Spleen (tissue), 11 donors: ENCODE measurements around the gene RNF167. TPM values are rescaled to one million over a fixed set of nuclear protein-coding genes. Genes with fewer than 3 reads are reported as not detected.

Source experiments
- DNase-seq: peaks from one replicate; pipeline ENCODE4 v3.0.0-alpha.2; 2020
- H3K27ac ChIP-seq, 8 donors: fragments of 200-600 bp; sonication (generic) in 7 of 8; 1 replicate in 4 of 8; 2 replicates in 4 of 8; pipeline versions ENCODE4 v1.5.0 to v1.8.0; 2016 to 2021; ENCODE audit warnings: inconsistent platforms in 4 of 8, mild to moderate bottlenecking in 4 of 8, moderate library complexity in 1 of 8
- H3K27me3 ChIP-seq, 7 donors: fragments of 200-600 bp; sonication (generic) in 6 of 7; replicated peaks in 1 of 7; 1 replicate in 4 of 7; 2 replicates in 3 of 7; pipeline versions ENCODE4 v1.5.0 to v1.8.0; 2016 to 2021; ENCODE audit warnings: inconsistent platforms in 3 of 7, mild to moderate bottlenecking in 1 of 7
- H3K36me3 ChIP-seq, 6 donors: fragments of 200-600 bp; sonication (generic) in 5 of 6; 1 replicate in 4 of 6; 2 replicates in 2 of 6; pipeline versions ENCODE4 v1.5.0 to v1.8.0; 2016 to 2021; ENCODE audit warnings: inconsistent platforms in 2 of 6
- H3K4me1 ChIP-seq, 6 donors: fragments of 200-600 bp; sonication (generic) in 5 of 6; 1 replicate in 3 of 6; 2 replicates in 3 of 6; pipeline versions ENCODE4 v1.5.0 to v1.8.0; 2016 to 2021; ENCODE audit warnings: inconsistent platforms in 3 of 6
- H3K4me3 ChIP-seq, 8 donors: fragments of 200-600 bp; sonication (generic) in 7 of 8; 1 replicate in 4 of 8; 2 replicates in 4 of 8; pipeline versions ENCODE4 v1.5.0 to v1.8.0; 2016 to 2021; ENCODE audit warnings: inconsistent platforms in 4 of 8, mild to moderate bottlenecking in 4 of 8, moderate library complexity in 2 of 8
- H3K9me3 ChIP-seq, 8 donors: fragments of 200-600 bp; sonication (generic) in 7 of 8; 1 replicate in 4 of 8; 2 replicates in 4 of 8; pipeline versions ENCODE4 v1.5.0 to v1.8.0; 2016 to 2021; ENCODE audit warnings: inconsistent platforms in 4 of 8
- CTCF ChIP-seq, 11 experiments: fragments of 200-600 bp in 7 of 11; fragments of 450-650 bp in 4 of 11; sonication (generic) in 4 of 11; IDR thresholded peaks in 8 of 11; conservative IDR thresholded peaks in 3 of 11; 1 replicate in 7 of 11; 2 replicates in 4 of 11; pipeline versions ENCODE4 v1.4.0 to v1.8.0; 2016 to 2021; ENCODE audit warnings: antibody characterized with exemption in 11 of 11, inconsistent platforms in 4 of 11, mild to moderate bottlenecking in 1 of 11
- POLR2A ChIP-seq, 3 donors: fragments of 450-650 bp; IDR thresholded peaks; one replicate each; pipeline ENCODE4 v1.5.1; 2017; ENCODE audit warnings: antibody characterized with exemption in 3 of 3, mild to moderate bottlenecking in 1 of 3
- POLR2AphosphoS5 ChIP-seq, 3 donors: sonication (generic); formaldehyde crosslinking; IDR thresholded peaks; one replicate each; pipeline ENCODE4 v1.5.1; 2017; ENCODE audit warnings: antibody characterized with exemption in 3 of 3
- WGBS, 5 donors: extraction: QIAGEN DNeasy Blood & Tissue Kit in 3 of 5; methylation state at CpG; one replicate each; pipeline versions ENCODE4 v1.1.5 to v1.1.7; 2013 to 2018; 5-methylcytosine and 5-hydroxymethylcytosine counted together
- intact Hi-C: fragments of 100-400 bp; cut with DNase I; formaldehyde crosslinking; loops from one replicate; pipeline ENCODE4 v1.15.0; 2023; ENCODE audit warnings: low total_unique reads
- polyA plus RNA-seq, 3 donors: library from polyadenylated mRNA; stranded (reverse); fragments of 200-250 nt; gene quantifications; one replicate each; pipeline ENCODE4 v1.2.1, GENCODE V29; 2013
- total RNA-seq, 7 donors: library from RNA; depleted of rRNA in 3 of 7; stranded (reverse); fragments of >200 nt in 3 of 7; fragmentation: NEBNext Ultra II Directional in 4 of 7; extraction: Animal tissue kit (Norgen Biotek cat#: 25700) in 4 of 7; gene quantifications; one replicate each; pipeline versions ENCODE4 v1.1.0 to v1.2.1, GENCODE V29; 2016 to 2021
- donor health status: healthy with polysubstance abuse.
- donor health status: DM: no; HTN: no; CAD: no; lungs with moderate emphysema.
- donor health status: DM: no; HTN: no; CAD: no.
- donor health status: Bipolar disorder and iron deficiency.
- donor health status: healthy.
- donor health status: DM: no; HTN: no; CAD: no.
- donor health status: DM: yes; HTN: yes; CAD: no.

RNF167 gene
- total and polyA plus RNA-seq, 10 donors = 57.6 to 146 (median 93.2) TPM

GRCh38 chr17:4941319-4941610 lies 1.2 kb downstream of the RNF167 start:
- 25 to 48% (median 31%) methylated on average over 4 of the region's 4 CpGs for WGBS, 5 donors
- Histone ChIP-seq H3K27me3 (no peaks in the 10 kb centered on the region), H3K4me3 (peak overlapping the region; percentile 57 to 95 (median 78)), H3K4me1 (peaks cover 58 to 90% (median 78%) of the 10 kb centered on the region in 6 donors), H3K9me3 (no peaks in the 10 kb centered on the region), H3K27ac (peak overlapping the region; percentile 93 to 99 (median 97)), H3K36me3 (peaks cover 0 to 71% (median 54%) of the 10 kb centered on the region in 6 donors)
- intact Hi-C loops = loop anchor here (2.0 kb wide), 1 partner anchor 26 kb away; the partner anchor contains the start of gene SPAG7
- TF ChIP-seq POLR2AphosphoS5 (IDR thresholded peaks at IDR 0.05) = no peak
- TF ChIP-seq CTCF (IDR thresholded peaks at IDR 0.05 in 8 of 11, conservative IDR thresholded peaks at IDR 0.05 in 3 of 11) = no peak
- TF ChIP-seq POLR2A (IDR thresholded peaks at IDR 0.05) = no peak
- DNase-seq = no peak

DNA sequence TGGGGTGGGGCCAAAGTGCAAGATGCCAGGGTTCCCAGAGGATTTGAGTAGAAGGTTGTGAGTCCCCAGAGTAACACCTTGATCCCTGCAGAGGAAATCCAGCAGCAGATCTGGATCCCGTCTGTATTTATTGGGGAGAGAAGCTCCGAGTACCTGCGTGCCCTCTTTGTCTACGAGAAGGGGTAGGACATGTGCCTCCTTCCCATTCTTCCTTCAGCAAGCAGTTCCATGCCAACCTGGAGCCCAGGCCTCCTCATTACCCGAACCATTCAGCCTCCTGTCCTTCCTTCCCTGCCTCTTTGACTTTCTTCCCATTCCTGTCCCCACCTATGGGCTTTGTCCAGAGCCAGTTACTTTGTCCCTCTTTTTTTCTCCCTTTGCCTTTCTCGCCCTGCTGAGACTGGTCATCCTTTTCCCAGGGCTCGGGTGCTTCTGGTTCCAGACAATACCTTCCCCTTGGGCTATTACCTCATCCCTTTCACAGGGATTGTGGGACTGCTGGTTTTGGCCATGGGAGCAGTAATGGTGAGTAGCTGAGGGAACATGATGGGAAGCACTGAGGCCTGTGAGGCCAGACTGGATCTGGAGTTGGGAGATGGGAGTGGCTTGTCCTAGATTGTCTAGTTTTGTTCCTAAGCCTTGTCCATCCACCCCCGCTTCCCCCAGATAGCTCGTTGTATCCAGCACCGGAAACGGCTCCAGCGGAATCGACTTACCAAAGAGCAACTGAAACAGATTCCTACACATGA lies 2.9 kb downstream of the RNF167 start:
- WGBS, 5 donors = 73 to 82% (median 78%) methylated on average over 13 of the region's 13 CpGs
- intact Hi-C loops = no loop called here
- peaks cover 63 to 84% (median 81%) of the 10 kb centered on the region in 6 donors for H3K4me1 ChIP-seq
- no peak for DNase-seq
- TF ChIP-seq CTCF (IDR thresholded peaks at IDR 0.05 in 8 of 11, conservative IDR thresholded peaks at IDR 0.05 in 3 of 11) (no peak), POLR2AphosphoS5 (IDR thresholded peaks at IDR 0.05) (no peak), POLR2A (IDR thresholded peaks at IDR 0.05) (no peak)
- H3K9me3 ChIP-seq = no peaks in the 10 kb centered on the region
- H3K36me3 ChIP-seq = peaks cover 0 to 65% (median 47%) of the 10 kb centered on the region in 6 donors
- H3K4me3 ChIP-seq = peak overlapping the region in 1 of 8 donors; percentile 78
- no peaks in the 10 kb centered on the region for H3K27me3 ChIP-seq
- peak overlapping the region; percentile 66 to 99 (median 98) for H3K27ac ChIP-seq

GRCh38 chr17:4944163-4944553 lies 4.1 kb downstream of the RNF167 start:
- intact Hi-C loops = no loop called here
- peak; percentile 89 for DNase-seq
- no peaks in the 10 kb centered on the region for H3K27me3 ChIP-seq
- no peaks in the 10 kb centered on the region for H3K9me3 ChIP-seq
- H3K4me3 ChIP-seq = peak overlapping the region in 7 of 8 donors; percentile 10 to 100 (median 97)
- peaks cover 56 to 78% (median 70%) of the 10 kb centered on the region in 6 donors for H3K4me1 ChIP-seq
- peaks cover 0 to 59% (median 42%) of the 10 kb centered on the region in 6 donors for H3K36me3 ChIP-seq
- peak overlapping the region; percentile 66 to 99 (median 98) for H3K27ac ChIP-seq
- 2 to 13% (median 9%) methylated on average over 3 of the region's 3 CpGs for WGBS, 5 donors
- TF ChIP-seq POLR2A (IDR thresholded peaks at IDR 0.05) = no peak
- TF ChIP-seq CTCF (IDR thresholded peaks at IDR 0.05 in 8 of 11, conservative IDR thresholded peaks at IDR 0.05 in 3 of 11) = no peak
- TF ChIP-seq POLR2AphosphoS5 (IDR thresholded peaks at IDR 0.05) = peak in 1 of 3 donors; percentile 75

- Histone ChIP-seq H3K4me1 (peaks cover 55 to 78% (median 70%) of the 10 kb centered on the region in 6 donors), H3K9me3 (no peaks in the 10 kb centered on the region), H3K27me3 (no peaks in the 10 kb centered on the region), H3K36me3 (peaks cover 0 to 59% (median 42%) of the 10 kb centered on the region in 6 donors), H3K4me3 (peak overlapping the region in 7 of 8 donors; percentile 78 to 100 (median 99)), H3K27ac (peak overlapping the region; percentile 66 to 99 (median 98))
- 20 to 38% (median 31%) methylated on average over 8 of the region's 8 CpGs for WGBS, 5 donors
- TF ChIP-seq POLR2A (IDR thresholded peaks at IDR 0.05) (no peak), POLR2AphosphoS5 (IDR thresholded peaks at IDR 0.05) (peak in 2 of 3 donors; percentile 70 to 76)
- intact Hi-C loops = no loop called here
- DNase-seq = peak; percentile 84
Measured at GRCh38 chr17:4944554-4945175, 4.6 kb downstream of the RNF167 start.
